LNCaP clone FGC (cell line): ENCODE data around the gene DENR.
A peak's percentile ranks its signal among the peaks of the same experiment; 100 is the strongest.
"Not testable (repeated sequence)": the region's sequence is repeated elsewhere in the genome, so short reads cannot be mapped to it uniquely, and the experiment has no call there.

Source experiments
- DNase-seq: peaks from one replicate; pipeline ENCODE4 v3.0.0-alpha.2; 2011; ENCODE audit warnings: low read depth
- H3K4me3 ChIP-seq: 2 replicates; pipeline ENCODE4 v1.5.1; 2011; ENCODE audit warnings: mild to moderate bottlenecking, low read depth, low read length, control low read depth
- TF ChIP-seq, protein P1 (sequence below): IDR thresholded peaks from 2 replicates; pipeline ENCODE4 v1.5.1; 2012; ENCODE audit warnings: mild to moderate bottlenecking; ENCODE audit not compliant: control insufficient read depth, insufficient read depth; ENCODE audit errors: extremely low read depth

The DENR gene

GRCh38 chr12:122732611-122733010 is 20.0 kb upstream of the DENR start:
- TF ChIP-seq, protein P1, sequence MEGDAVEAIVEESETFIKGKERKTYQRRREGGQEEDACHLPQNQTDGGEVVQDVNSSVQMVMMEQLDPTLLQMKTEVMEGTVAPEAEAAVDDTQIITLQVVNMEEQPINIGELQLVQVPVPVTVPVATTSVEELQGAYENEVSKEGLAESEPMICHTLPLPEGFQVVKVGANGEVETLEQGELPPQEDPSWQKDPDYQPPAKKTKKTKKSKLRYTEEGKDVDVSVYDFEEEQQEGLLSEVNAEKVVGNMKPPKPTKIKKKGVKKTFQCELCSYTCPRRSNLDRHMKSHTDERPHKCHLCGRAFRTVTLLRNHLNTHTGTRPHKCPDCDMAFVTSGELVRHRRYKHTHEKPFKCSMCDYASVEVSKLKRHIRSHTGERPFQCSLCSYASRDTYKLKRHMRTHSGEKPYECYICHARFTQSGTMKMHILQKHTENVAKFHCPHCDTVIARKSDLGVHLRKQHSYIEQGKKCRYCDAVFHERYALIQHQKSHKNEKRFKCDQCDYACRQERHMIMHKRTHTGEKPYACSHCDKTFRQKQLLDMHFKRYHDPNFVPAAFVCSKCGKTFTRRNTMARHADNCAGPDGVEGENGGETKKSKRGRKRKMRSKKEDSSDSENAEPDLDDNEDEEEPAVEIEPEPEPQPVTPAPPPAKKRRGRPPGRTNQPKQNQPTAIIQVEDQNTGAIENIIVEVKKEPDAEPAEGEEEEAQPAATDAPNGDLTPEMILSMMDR: no peak
- DNase-seq: no peak
- H3K4me3 ChIP-seq: no peak overlapping the region

DNA sequence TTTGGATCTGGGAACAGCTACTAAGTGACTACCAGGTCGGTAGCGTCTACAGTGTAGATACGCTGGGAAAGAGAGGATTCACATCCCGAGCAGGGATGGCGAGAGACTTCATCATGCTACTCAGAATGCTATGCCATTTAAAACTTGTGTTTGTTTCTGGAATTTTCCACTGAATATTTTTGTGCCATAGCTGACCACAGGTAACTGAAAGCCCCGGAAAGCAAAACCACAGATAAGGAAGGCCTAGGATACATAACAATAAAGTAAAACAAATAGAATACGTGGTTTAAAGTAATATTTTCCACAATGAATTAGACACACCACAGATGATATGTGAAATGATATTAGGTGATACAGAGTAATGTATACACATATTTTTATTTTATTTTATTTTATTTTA is 14.1 kb upstream of the DENR start:
- TF ChIP-seq, protein P1: no peak
- DNase-seq: no peak
- H3K4me3 ChIP-seq: no peak overlapping the region

DNA sequence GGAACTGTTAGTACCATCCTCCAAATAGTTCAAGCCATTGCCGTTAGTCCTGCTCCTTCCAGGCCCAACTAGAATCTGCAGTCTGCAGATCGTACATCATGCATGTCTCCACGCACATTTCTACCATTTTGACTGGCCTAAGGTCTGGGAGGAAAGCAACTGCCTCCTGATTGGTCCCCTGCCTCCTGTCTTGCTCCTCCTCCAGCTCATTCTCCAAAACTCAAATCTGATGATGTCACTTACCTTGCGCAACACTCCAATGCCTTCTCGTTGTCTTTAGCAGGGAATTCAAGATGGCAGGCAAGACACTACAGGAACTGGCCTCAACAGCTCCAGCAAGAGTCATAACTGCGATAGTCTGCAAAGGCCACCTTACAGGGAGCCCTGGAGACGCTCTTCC is 12.3 kb upstream of the DENR start:
- TF ChIP-seq, protein P1: no peak
- DNase-seq: no peak
- no peak overlapping the region for H3K4me3 ChIP-seq

DNA sequence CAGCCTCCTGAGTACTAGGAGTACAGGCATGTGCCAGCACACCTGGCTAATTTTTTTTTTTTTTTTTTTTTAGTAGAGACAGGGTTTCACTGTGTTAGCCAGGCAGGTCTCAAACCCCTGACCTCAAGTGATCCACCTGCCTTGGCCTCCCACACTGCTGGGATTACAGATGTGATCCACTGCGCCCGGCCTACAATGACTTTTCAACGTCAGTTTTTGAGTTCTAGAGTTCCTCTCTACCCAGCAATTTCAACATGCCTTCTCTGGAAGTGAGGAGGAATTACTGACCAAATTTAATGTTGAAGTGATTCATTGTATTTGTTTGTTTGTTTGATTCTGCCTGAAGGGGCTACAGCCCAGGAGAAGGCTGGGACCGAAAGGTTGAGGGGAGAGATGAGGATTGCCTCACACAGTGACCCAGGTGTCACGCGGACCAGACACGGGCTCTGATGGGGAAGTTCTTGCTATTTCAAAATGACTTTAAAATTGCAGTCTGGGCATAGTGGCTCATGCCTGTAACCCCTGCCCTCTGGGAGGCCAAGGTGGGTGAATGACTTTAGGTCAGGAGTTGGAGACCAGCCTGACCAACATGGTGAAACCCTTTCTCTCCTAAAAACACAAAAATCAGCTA is 8.6 kb upstream of the DENR start:
- H3K4me3 ChIP-seq: no peak overlapping the region
- DNase-seq: no peak
- TF ChIP-seq, protein P1: no peak

DNA sequence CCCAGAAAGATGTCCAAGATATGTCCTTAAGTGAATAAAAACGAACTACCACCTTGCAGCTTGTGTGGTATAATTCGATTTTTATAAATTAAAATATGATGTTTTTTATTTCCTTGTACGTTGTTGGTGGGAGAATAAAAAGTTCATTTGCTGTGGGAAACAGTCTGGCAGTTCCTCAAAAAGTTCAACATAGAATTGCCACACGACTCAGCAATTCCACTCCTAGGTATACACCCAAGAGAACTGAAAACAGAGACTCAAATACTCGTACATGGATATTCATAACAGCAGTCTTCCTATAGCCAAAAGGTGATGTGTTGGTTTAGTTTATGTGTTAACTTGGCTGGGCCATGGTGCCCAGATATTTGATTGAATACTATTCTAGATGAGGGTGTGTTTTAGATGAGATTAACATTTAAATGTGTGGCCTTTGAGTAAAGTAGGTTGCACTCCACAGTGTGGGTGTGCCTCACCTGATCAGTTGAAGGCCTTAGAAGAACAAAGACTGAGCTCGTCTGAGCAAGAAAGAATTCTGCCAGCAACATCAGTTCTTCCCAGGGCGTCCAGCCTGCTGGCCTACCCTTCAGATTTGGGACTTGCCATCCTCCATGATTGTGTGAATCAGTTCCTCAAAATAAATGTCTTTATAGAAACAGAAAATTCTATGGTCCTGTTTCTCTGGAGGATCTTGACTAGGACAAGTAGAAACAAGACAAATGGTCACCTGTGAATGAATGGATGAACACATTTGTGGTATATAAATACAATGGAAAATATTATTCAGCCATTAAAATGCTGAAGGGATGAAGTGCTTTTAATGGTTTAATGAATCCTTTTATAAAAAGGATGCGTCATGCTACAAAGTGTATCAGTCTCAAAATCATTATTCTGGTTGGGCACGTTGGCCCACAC is 5.1 kb upstream of the DENR start:
- H3K4me3 ChIP-seq: no peak overlapping the region
- TF ChIP-seq, protein P1: no peak

DNA sequence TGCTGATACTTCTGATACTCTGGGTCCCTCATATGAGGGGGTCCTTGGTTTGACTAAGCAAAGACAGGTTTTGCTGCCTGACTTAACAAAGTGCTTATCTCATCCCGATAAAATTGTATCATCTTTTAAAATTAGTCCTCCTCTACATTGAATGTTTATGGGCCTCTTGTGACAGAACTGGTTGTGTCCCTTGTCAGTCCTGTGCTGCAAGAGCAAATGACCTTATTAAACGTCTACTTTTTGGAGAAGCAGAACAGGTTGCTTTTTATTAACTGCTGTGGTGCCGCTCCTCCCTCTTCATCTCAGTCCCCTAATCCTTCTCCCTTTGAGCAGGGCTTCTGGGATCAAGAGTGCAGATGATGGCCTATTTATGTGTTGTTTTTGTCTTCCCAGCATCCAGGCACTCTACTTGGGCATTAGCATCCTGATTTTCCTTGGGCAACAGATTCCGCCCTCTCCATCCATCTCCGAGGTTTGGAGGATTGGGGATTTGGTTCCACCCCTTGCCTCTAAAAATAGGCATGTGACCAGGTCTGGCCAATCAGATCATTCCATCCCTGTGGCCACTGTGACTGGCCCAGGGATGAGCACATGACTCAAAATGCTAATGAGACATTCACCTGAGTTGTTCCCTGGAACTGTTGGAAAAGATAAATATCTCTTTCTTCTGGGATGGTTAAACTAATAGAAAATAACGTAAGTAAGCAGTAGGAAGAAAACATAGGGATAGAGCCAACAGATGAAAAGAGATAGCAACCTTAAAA is 2.9 kb upstream of the DENR start:
- TF ChIP-seq, protein P1: no peak
- peak overlapping the region; percentile 42 for H3K4me3 ChIP-seq
- DNase-seq: peak; percentile 94

More for the DNA sequence above, 5.1 kb upstream of the DENR start:
- no peak for DNase-seq

DNA sequence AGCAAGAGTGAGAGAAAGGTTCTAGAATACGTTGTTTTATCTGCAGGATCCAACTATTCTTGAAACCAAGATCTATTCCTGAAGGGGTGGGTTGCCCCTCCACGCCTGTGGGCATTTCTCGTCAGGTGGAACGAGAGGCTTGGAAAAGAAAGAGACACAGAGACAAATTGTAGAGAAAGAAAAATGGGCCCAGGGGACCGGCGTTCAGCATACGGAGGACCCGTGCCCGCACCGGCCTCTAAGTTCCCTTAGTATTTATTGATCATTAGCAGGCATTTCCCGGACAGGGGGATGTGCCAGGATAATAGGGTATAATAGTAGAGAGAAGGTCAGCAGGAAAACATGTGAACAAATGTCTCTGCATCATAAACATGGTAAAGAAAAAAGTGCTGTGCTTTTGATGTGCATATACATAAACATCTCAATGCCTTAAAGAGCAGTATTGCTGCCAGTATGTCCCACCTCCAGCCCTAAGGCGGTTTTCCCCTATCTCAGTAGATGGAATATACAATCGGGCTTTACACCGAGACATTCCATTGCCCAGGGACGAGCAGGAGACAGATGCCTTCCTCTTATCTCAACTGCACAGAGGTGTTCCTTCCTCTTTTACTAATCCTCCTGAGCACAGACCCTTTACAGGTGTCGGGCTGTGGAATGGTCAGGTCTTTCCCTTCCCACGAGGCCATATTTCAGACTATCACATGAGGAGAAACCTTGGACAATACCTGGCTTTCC is 1.7 kb upstream of the DENR start:
- not testable (repeated sequence) for DNase-seq, H3K4me3 ChIP-seq
